ENCODE data around the gene ASCC1. TPM values are rescaled to one million over a fixed set of nuclear protein-coding genes. Genes with fewer than 3 reads are reported as not detected.

ASCC1 gene
- total RNA-seq, 1 experiment from 2014 or later = 15.7 TPM

- no peaks in the 10 kb centered on the region for H4K20me1 ChIP-seq (ENCODE audit: low read length)
- intact Hi-C loops (cut with micrococcal nuclease) = no loop called here
- TF ChIP-seq EZH2 (IDR thresholded peaks at IDR 0.05; ENCODE audit: low read length, unreplicated experiment) (no peak), EZH2phosphoT487 (IDR thresholded peaks at IDR 0.05; ENCODE audit: borderline replicate concordance, low read length) (no peak)
- TF ChIP-seq, protein P1, sequence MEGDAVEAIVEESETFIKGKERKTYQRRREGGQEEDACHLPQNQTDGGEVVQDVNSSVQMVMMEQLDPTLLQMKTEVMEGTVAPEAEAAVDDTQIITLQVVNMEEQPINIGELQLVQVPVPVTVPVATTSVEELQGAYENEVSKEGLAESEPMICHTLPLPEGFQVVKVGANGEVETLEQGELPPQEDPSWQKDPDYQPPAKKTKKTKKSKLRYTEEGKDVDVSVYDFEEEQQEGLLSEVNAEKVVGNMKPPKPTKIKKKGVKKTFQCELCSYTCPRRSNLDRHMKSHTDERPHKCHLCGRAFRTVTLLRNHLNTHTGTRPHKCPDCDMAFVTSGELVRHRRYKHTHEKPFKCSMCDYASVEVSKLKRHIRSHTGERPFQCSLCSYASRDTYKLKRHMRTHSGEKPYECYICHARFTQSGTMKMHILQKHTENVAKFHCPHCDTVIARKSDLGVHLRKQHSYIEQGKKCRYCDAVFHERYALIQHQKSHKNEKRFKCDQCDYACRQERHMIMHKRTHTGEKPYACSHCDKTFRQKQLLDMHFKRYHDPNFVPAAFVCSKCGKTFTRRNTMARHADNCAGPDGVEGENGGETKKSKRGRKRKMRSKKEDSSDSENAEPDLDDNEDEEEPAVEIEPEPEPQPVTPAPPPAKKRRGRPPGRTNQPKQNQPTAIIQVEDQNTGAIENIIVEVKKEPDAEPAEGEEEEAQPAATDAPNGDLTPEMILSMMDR (conservative IDR thresholded peaks at IDR 0.05; ENCODE audit: low read depth, low read length) = no peak
- ATAC-seq (no peak), DNase-seq (no peak)
- no peak overlapping the region for H3K9ac ChIP-seq (ENCODE audit: low read length)
- no peaks in the 10 kb centered on the region for H3K36me3 ChIP-seq (ENCODE audit: low read depth, low read length)
- H3K79me2 ChIP-seq (ENCODE audit: low read length) = no peaks in the 10 kb centered on the region
- no peak overlapping the region for H2AFZ ChIP-seq (ENCODE audit: low read length)
- TSS peak; percentile 35 for BruUV-seq (replicated peaks)
- H3F3A ChIP-seq (ENCODE audit: low read length, unreplicated experiment) = no peaks in the 10 kb centered on the region
- no peaks in the 10 kb centered on the region for H3K9me2 ChIP-seq (replicated peaks; ENCODE audit: low read length)
- H3K4me3 ChIP-seq (ENCODE audit: low read length) = no peak overlapping the region
- no peaks in the 10 kb centered on the region for H3K27me3 ChIP-seq (ENCODE audit: low read length)
- POLR2A ChIA-PET (ENCODE audit: unreplicated experiment) = no interaction called here
- peaks cover 41% of the 10 kb centered on the region for H3K4me1 ChIP-seq (ENCODE audit: insufficient read depth, low read length)
- CTCF ChIA-PET = no interaction called here
- H3K27ac ChIP-seq (ENCODE audit: low read length) = peak overlapping the region; percentile 75
- no peaks in the 10 kb centered on the region for H3K9me3 ChIP-seq (ENCODE audit: low read length)
- H3K4me2 ChIP-seq (ENCODE audit: low read length) = peak overlapping the region; percentile 82
These were observed 109.2 kb downstream of the ASCC1 start for GRCh38 chr10:72106896-72107295.

- Histone ChIP-seq H3K27me3 (ENCODE audit: low read length) (no peaks in the 10 kb centered on the region), H3K9ac (ENCODE audit: low read length) (no peak overlapping the region), H3K27ac (ENCODE audit: low read length) (peak overlapping the region; percentile 75), H3K4me2 (ENCODE audit: low read length) (peak overlapping the region; percentile 82; the same call in 1 of the 2 replicates), H3F3A (ENCODE audit: low read length, unreplicated experiment) (no peaks in the 10 kb centered on the region), H2AFZ (ENCODE audit: low read length) (no peak overlapping the region), H3K4me3 (ENCODE audit: low read length) (no peak overlapping the region), H3K79me2 (ENCODE audit: low read length) (no peaks in the 10 kb centered on the region), H4K20me1 (ENCODE audit: low read length) (no peaks in the 10 kb centered on the region), H3K9me3 (ENCODE audit: low read length) (no peaks in the 10 kb centered on the region), H3K36me3 (ENCODE audit: low read depth, low read length) (no peaks in the 10 kb centered on the region), H3K9me2 (replicated peaks; ENCODE audit: low read length) (no peaks in the 10 kb centered on the region), H3K4me1 (ENCODE audit: insufficient read depth, low read length) (peaks cover 41% of the 10 kb centered on the region)
- DNase-seq = no peak
- TF ChIP-seq EZH2phosphoT487 (IDR thresholded peaks at IDR 0.05; ENCODE audit: borderline replicate concordance, low read length) (no peak), EZH2 (IDR thresholded peaks at IDR 0.05; ENCODE audit: low read length, unreplicated experiment) (no peak)
- TF ChIP-seq, protein P1 (conservative IDR thresholded peaks at IDR 0.05; ENCODE audit: low read depth, low read length) = no peak
- no TSS peak for BruUV-seq (replicated peaks)
- no peak for ATAC-seq
- ChIA-PET CTCF (no interaction called here), POLR2A (ENCODE audit: unreplicated experiment) (no interaction called here)
- intact Hi-C loops (cut with micrococcal nuclease) = no loop called here
These were observed 109.8 kb downstream of the ASCC1 start for GRCh38 chr10:72106154-72106849.

DNA sequence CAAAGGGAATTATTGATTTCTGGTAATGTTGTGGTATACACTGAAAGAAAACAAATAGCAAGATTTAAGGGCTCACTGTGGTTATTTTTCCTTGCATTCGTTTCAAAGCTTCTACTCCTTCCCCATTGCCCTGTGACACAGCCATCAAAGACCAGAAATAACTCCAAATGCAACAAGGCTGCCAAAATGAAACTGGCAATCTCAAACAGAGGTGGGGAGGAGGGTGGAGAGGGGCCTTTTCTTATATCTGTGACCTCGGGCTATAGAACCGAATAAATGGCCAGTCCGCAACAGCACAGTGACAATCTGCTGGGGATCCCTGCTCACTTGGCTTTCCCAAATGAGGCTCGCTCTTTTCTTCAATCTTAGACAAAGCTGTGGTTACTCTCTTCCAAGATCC is 110.4 kb downstream of the ASCC1 start:
- POLR2A ChIA-PET (ENCODE audit: unreplicated experiment) = no interaction called here
- Histone ChIP-seq H3K27me3 (ENCODE audit: low read length) (no peaks in the 10 kb centered on the region), H3K9ac (ENCODE audit: low read length) (no peak overlapping the region), H4K20me1 (ENCODE audit: low read length) (no peaks in the 10 kb centered on the region), H3K36me3 (ENCODE audit: low read depth, low read length) (no peaks in the 10 kb centered on the region), H3K4me1 (ENCODE audit: insufficient read depth, low read length) (peaks cover 41% of the 10 kb centered on the region), H3K9me3 (ENCODE audit: low read length) (no peaks in the 10 kb centered on the region), H2AFZ (ENCODE audit: low read length) (no peak overlapping the region), H3K9me2 (replicated peaks; ENCODE audit: low read length) (no peaks in the 10 kb centered on the region), H3K4me2 (ENCODE audit: low read length) (no peak overlapping the region), H3K4me3 (ENCODE audit: low read length) (no peak overlapping the region), H3F3A (ENCODE audit: low read length, unreplicated experiment) (no peaks in the 10 kb centered on the region), H3K79me2 (ENCODE audit: low read length) (no peaks in the 10 kb centered on the region), H3K27ac (ENCODE audit: low read length) (no peak overlapping the region)
- no peak for ATAC-seq
- intact Hi-C loops (cut with micrococcal nuclease) = no loop called here
- CTCF ChIA-PET = no interaction called here
- no TSS peak for BruUV-seq (replicated peaks)
- DNase-seq = no peak
- TF ChIP-seq EZH2phosphoT487 (IDR thresholded peaks at IDR 0.05; ENCODE audit: borderline replicate concordance, low read length) = no peak

Measured in PC-3 (cell line).